Psoas muscle (tissue), 8 donors: ENCODE measurements around the gene MMD2. TPM values are rescaled to one million over a fixed set of nuclear protein-coding genes. Genes with fewer than 3 reads are reported as not detected.

Experiments
- ATAC-seq, 4 donors: fragments of 200-7000 bp; cut with Tn5 transposase; one replicate each; pipeline ENCODE4 v1.9.1; 2020; ENCODE audit warnings: moderate library complexity in 3 of 4, mild to moderate bottlenecking in 2 of 4
- DNase-seq, 2 donors: peaks; one replicate each; pipeline ENCODE4 v3.0.0-alpha.2; 2020
- H3K27ac ChIP-seq: fragments of 200-600 bp; one replicate; pipeline ENCODE4 v1.8.0; 2022
- H3K27me3 ChIP-seq, 3 donors: fragments of 200-600 bp in 1 of 3; one replicate each; pipeline versions ENCODE4 v1.6.1 to v1.8.0; 2013 to 2022; ENCODE audit warnings: low read length in 2 of 3, mild to moderate bottlenecking in 2 of 3, moderate library complexity in 1 of 3; ENCODE audit not compliant: insufficient read depth in 3 of 3
- H3K36me3 ChIP-seq, 2 donors: fragments of 200-600 bp in 1 of 2; one replicate each; pipeline versions ENCODE4 v1.6.1 to v1.8.0; 2013 to 2022; ENCODE audit warnings: low read depth in 1 of 2, mild to moderate bottlenecking in 1 of 2, moderate library complexity in 1 of 2; ENCODE audit not compliant: insufficient read depth in 1 of 2
- H3K4me1 ChIP-seq: fragments of 200-600 bp; one replicate; pipeline ENCODE4 v1.8.0; 2022
- H3K4me3 ChIP-seq: fragments of 200-600 bp; one replicate; pipeline ENCODE4 v1.8.0; 2022; ENCODE audit warnings: mild to moderate bottlenecking
- H3K9me3 ChIP-seq: fragments of 200-600 bp; one replicate; pipeline ENCODE4 v1.8.0; 2022
- WGBS, 3 donors: extraction: QIAGEN DNeasy Blood & Tissue Kit; methylation state at CpG; one replicate each; pipeline versions ENCODE4 v1.1.6 to v1.1.7; 2013; 5-methylcytosine and 5-hydroxymethylcytosine counted together
- intact Hi-C, 2 donors: fragments of 100-400 bp; cut with DNase I; formaldehyde crosslinking; loops; one replicate each; pipeline versions ENCODE4 v1.11.0 to v1.14.2; 2022
- polyA plus RNA-seq, 3 donors: library from polyadenylated mRNA; stranded (reverse); fragments of 200-250 nt; gene quantifications; one replicate each; pipeline ENCODE4 v1.2.3, GENCODE V29; 2013
- total RNA-seq, 4 donors: library from RNA; stranded (reverse); fragmentation: NEBNext Ultra II Directional in 2 of 4; extraction: Animal tissue kit (Norgen Biotek cat#: 25700) in 2 of 4; gene quantifications; one replicate each; pipeline versions ENCODE4 v1.2.1 to v1.2.4, GENCODE V29; 2021 to 2023
- TF ChIP-seq, protein P1 (sequence below): fragments of 200-600 bp; IDR thresholded peaks from one replicate; pipeline ENCODE4 v1.8.0; 2022; ENCODE audit warnings: antibody characterized with exemption
- donor health status: healthy with polysubstance abuse.
- donor health status: DM: no; HTN: no; CAD: no; lungs with moderate emphysema.
- donor health status: Bipolar disorder and iron deficiency.
- donor health status: healthy.
- donor health status: DM: yes; HTN: yes; CAD: no.
- donor health status: DM: no; HTN: no; CAD: no.
- donor health status: DM: no; HTN: no; CAD: no.
- donor health status: DM: yes; HTN: yes; CAD: no.

MMD2 gene
- total and polyA plus RNA-seq, 7 donors = 0.01 TPM; not detected in 6

GRCh38 chr7:4879396-4880081 is 79.4 kb downstream of the MMD2 start:
- TF ChIP-seq, protein P1, sequence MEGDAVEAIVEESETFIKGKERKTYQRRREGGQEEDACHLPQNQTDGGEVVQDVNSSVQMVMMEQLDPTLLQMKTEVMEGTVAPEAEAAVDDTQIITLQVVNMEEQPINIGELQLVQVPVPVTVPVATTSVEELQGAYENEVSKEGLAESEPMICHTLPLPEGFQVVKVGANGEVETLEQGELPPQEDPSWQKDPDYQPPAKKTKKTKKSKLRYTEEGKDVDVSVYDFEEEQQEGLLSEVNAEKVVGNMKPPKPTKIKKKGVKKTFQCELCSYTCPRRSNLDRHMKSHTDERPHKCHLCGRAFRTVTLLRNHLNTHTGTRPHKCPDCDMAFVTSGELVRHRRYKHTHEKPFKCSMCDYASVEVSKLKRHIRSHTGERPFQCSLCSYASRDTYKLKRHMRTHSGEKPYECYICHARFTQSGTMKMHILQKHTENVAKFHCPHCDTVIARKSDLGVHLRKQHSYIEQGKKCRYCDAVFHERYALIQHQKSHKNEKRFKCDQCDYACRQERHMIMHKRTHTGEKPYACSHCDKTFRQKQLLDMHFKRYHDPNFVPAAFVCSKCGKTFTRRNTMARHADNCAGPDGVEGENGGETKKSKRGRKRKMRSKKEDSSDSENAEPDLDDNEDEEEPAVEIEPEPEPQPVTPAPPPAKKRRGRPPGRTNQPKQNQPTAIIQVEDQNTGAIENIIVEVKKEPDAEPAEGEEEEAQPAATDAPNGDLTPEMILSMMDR = no peak
- WGBS, 3 donors = 57 to 74% (median 73%) methylated on average over 27 of the region's 27 CpGs
- Histone ChIP-seq H3K9me3 (no peaks in the 10 kb centered on the region), H3K4me3 (peak overlapping the region; percentile 45), H3K36me3 (no peaks in the 10 kb centered on the region), H3K27ac (peak overlapping the region; percentile 23), H3K27me3 (peaks cover 0 to 33% (median 0%) of the 10 kb centered on the region in 3 donors), H3K4me1 (peaks cover 8% of the 10 kb centered on the region)
- intact Hi-C loops = loop anchor here in 1 of 2 donors (5.0 kb wide), 1 partner anchor 87 kb away; no protein-coding TSS in a partner anchor
- peak in 3 of 4 donors; percentile 33 to 61 (median 56) for ATAC-seq
- peak in 1 of 2 donors; percentile 36 for DNase-seq

GRCh38 chr7:4878336-4879335 is 80.4 kb downstream of the MMD2 start:
- peak overlapping the region; percentile 45 for H3K4me3 ChIP-seq
- H3K4me1 ChIP-seq = peaks cover 8% of the 10 kb centered on the region
- intact Hi-C loops = no loop called here
- ATAC-seq (no peak), DNase-seq (no peak)
- peak overlapping the region; percentile 23 for H3K27ac ChIP-seq
- H3K27me3 ChIP-seq = peaks cover 0 to 27% (median 0%) of the 10 kb centered on the region in 3 donors
- WGBS, 3 donors = 71 to 79% (median 76%) methylated on average over 45 of the region's 45 CpGs
- H3K9me3 ChIP-seq = no peaks in the 10 kb centered on the region
- TF ChIP-seq, protein P1 = no peak
- H3K36me3 ChIP-seq = no peaks in the 10 kb centered on the region

- no peaks in the 10 kb centered on the region for H3K4me1 ChIP-seq
- peaks cover 0 to 7% (median 3%) of the 10 kb centered on the region in 3 donors for H3K27me3 ChIP-seq
- intact Hi-C loops = no loop called here
- no peak overlapping the region for H3K27ac ChIP-seq
- DNase-seq = no peak
- WGBS, 3 donors = 96% methylated on average over 18 of the region's 18 CpGs
- no peaks in the 10 kb centered on the region for H3K36me3 ChIP-seq
- no peak for ATAC-seq
- H3K9me3 ChIP-seq = no peaks in the 10 kb centered on the region
- TF ChIP-seq, protein P1 = no peak
- no peak overlapping the region for H3K4me3 ChIP-seq
Measured at GRCh38 chr7:4876586-4876985, 82.4 kb downstream of the MMD2 start.

- WGBS, 3 donors = 91 to 96% (median 94%) methylated on average over 15 of the region's 15 CpGs
- H3K9me3 ChIP-seq = no peaks in the 10 kb centered on the region
- intact Hi-C loops = no loop called here
- ATAC-seq (no peak), DNase-seq (no peak)
- no peaks in the 10 kb centered on the region for H3K36me3 ChIP-seq
- H3K4me3 ChIP-seq = no peak overlapping the region
- H3K27ac ChIP-seq = no peak overlapping the region
- TF ChIP-seq, protein P1 = no peak
- no peaks in the 10 kb centered on the region for H3K4me1 ChIP-seq
- peaks cover 0 to 7% (median 5%) of the 10 kb centered on the region in 3 donors for H3K27me3 ChIP-seq
Measured at GRCh38 chr7:4875391-4875790, 83.6 kb downstream of the MMD2 start.
